ENCODE measurements around the gene NLRP13.
"Not testable (repeated sequence)": the region's sequence is repeated elsewhere in the genome, so short reads cannot be mapped to it uniquely, and the experiment has no call there.

NLRP13 gene

GRCh38 chr19:55947532-55947931 is 15.4 kb upstream of the NLRP13 start, which contains the start of gene NLRP8:
Gene NLRP8 (plus strand): TSS chr19:55947832.
- TF ChIP-seq CTCF (IDR thresholded peaks at IDR 0.05; ENCODE audit: low read depth, low read length, missing control alignments) = no peak
- no peak within 1 kb of the TSS for H3K4me3 ChIP-seq (ENCODE audit: low read depth, low read length)
- no peak for DNase-seq (ENCODE audit: low read depth)

DNA sequence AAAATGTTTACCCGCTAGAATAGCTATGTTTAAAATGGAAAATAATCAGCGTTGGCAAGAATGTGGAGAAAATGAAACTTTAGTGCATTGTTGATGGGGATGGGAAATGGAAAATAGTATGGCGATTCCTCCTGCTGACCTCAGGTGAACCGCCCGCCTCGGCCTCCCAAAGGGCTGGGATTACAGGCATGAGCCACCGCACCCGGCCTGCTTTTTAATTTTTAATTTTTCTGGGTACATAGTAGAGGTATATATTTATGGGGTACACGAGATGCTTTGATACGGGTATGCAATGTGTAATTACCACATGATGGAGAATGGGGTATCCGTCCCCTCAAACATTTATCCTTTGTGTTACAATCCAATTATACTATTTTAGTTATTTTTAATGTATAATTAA is 8.2 kb upstream of the NLRP13 start:
- no peak for DNase-seq (ENCODE audit: low read depth)
- no peak for TF ChIP-seq CTCF (IDR thresholded peaks at IDR 0.05; ENCODE audit: low read depth, low read length, missing control alignments)
- H3K4me3 ChIP-seq (ENCODE audit: low read depth, low read length) = no peak overlapping the region

DNA sequence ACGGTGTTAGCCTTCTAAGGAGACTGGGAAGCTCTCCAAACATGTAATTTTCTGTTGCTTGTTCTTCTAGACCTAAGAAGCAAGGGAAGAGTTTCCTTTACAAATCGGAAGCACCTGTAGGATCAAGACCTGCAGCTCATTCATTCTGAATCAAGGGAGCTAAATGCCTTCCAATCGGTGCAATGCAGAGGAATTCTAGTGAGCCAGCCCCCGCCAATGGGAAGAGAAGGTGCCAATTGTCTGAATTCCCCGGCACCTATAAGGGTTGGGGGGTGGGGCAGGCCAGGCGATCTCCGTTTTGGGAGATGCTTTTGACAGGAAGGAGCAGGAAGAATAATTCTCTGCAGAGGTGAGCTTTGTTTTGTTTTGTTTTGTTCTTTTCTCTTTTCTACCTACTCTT is 7.1 kb upstream of the NLRP13 start:
- DNase-seq (ENCODE audit: low read depth) = no peak
- TF ChIP-seq CTCF (IDR thresholded peaks at IDR 0.05; ENCODE audit: low read depth, low read length, missing control alignments) = no peak

GRCh38 chr19:55935206-55935605 is 3.1 kb upstream of the NLRP13 start:
- no peak for DNase-seq (ENCODE audit: low read depth)
- TF ChIP-seq CTCF (IDR thresholded peaks at IDR 0.05; ENCODE audit: low read depth, low read length, missing control alignments) = no peak
- H3K4me3 ChIP-seq (ENCODE audit: low read depth, low read length) = no peak overlapping the region

More for the DNA sequence above, 7.1 kb upstream of the NLRP13 start:
- H3K4me3 ChIP-seq (ENCODE audit: low read depth, low read length) = no peak overlapping the region

DNA sequence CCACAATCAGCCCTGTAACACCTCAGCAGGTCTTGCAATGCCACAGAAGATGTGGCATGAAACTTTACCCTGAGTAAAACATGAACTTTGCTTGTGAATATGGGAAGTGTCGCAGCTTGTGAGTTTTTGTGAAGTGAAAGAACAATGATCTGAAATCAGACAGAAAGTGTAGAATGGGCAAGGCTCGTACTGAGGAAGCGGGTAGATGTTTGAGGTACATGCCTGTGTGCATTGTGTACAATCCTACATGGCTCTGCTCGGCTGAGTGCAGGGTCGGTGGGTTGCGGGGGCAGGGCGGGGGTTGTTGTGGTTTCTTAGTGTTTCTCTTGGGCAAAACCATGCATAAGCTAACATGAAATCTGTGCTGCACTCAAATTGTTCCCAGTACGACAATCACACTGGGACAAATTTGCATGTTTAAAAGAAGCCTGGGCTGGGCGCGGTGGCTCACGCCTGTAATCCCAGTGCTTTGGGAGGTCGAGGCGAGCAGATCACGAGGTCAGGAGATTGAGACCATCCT is 1.1 kb downstream of the NLRP13 start:
- no peak for TF ChIP-seq CTCF (IDR thresholded peaks at IDR 0.05; ENCODE audit: low read depth, low read length, missing control alignments)
- peak; percentile 7 for DNase-seq (ENCODE audit: low read depth)
- no peak overlapping the region for H3K4me3 ChIP-seq (ENCODE audit: low read depth, low read length)

- H3K4me3 ChIP-seq (ENCODE audit: low read depth, low read length); DNase-seq (ENCODE audit: low read depth): not testable (repeated sequence)
Observed at GRCh38 chr19:55929258-55929657, 2.9 kb downstream of the NLRP13 start.

- H3K4me3 ChIP-seq (ENCODE audit: low read depth, low read length) = no peak overlapping the region
- no peak for TF ChIP-seq CTCF (IDR thresholded peaks at IDR 0.05; ENCODE audit: low read depth, low read length, missing control alignments)
- DNase-seq (ENCODE audit: low read depth) = no peak
Observed at GRCh38 chr19:55927991-55928390, 4.1 kb downstream of the NLRP13 start.
